Mesothelial cell of epicardium (in vitro differentiated cells): ENCODE data around the gene SCGB2B2. TPM values are rescaled to one million over a fixed set of nuclear protein-coding genes. Genes with fewer than 3 reads are reported as not detected.
"Not testable (repeated sequence)": the region's sequence is repeated elsewhere in the genome, so short reads cannot be mapped to it uniquely, and the experiment has no call there.

Source experiments
- DNase-seq, 2 experiments: peaks; one replicate each; pipeline ENCODE4 v3.0.0; 2021; ENCODE audit warnings: low spot score in 2 of 2; ENCODE audit not compliant: unreplicated experiment in 2 of 2
- H3K27ac Mint-ChIP-seq: 2 replicates; pipeline ENCODE4 v1.8.0; 2021; ENCODE audit warnings: mixed read lengths
- H3K27me3 Mint-ChIP-seq: 2 replicates; pipeline ENCODE4 v1.8.0; 2021; ENCODE audit warnings: low read depth, mixed read lengths
- H3K36me3 Mint-ChIP-seq: 2 replicates; pipeline ENCODE4 v1.8.0; 2021; ENCODE audit warnings: mixed read lengths
- H3K4me1 Mint-ChIP-seq: 2 replicates; pipeline ENCODE4 v1.8.0; 2021; ENCODE audit warnings: mixed read lengths
- H3K4me3 Mint-ChIP-seq: 2 replicates; pipeline ENCODE4 v1.8.0; 2021; ENCODE audit warnings: mild to moderate bottlenecking, moderate library complexity, mixed read lengths
- H3K9me3 Mint-ChIP-seq: 2 replicates; pipeline ENCODE4 v1.8.0; 2021; ENCODE audit warnings: mixed read lengths
- CTCF ChIP-seq: fragments of 200-600 bp; sonication (generic); IDR thresholded peaks from one replicate; pipeline ENCODE4 v1.5.0; 2021; ENCODE audit warnings: antibody characterized with exemption; ENCODE audit not compliant: unreplicated experiment
- total RNA-seq: library from RNA; stranded (reverse); gene quantifications from 3 replicates; pipeline ENCODE4 v1.2.1, GENCODE V29; 2021

Gene SCGB2B2
- total RNA-seq, 1 donor from 2014 or later, result 1.1 TPM

DNA sequence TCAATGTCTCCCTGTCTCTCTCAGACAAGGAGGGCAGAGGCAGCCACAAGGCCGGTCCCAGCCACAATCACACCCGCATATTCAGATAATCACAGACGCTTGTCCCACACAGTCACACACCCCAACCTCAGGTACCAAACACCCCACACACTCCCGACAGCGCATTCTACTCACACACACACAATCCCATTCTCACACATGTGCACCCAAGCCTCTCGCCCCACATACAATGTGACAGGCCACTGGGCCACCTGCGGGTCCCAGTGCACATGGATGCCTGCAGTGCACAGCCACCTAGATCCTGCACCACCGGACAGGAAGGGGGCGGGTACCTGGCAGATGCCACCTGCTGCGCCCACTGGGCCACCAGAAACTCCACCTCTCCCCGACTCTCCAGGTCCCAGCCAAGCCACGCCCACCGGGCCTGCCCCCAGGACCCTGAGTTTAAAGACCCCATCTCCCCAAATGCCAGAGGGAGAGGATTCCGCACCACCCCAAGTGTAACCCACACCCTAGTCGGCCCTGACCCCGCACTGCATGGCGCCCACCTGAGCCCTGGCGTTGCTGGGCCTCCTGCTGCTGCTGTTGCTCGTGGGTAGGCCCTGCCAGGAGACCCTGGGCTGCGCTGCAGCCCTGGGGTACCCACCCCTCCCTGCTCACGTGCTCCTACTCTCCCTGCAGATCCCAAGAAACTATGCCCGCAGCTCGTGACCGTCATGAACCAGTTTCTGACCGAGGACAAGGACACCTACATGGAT lies 10.6 kb downstream of the SCGB2B2 start:
- H3K4me3 Mint-ChIP-seq, result no peak overlapping the region
- H3K27ac Mint-ChIP-seq, result no peak overlapping the region
- H3K4me1 Mint-ChIP-seq, result no peaks in the 10 kb centered on the region
- no peaks in the 10 kb centered on the region for H3K27me3 Mint-ChIP-seq
- DNase-seq, result no peak
- no peaks in the 10 kb centered on the region for H3K36me3 Mint-ChIP-seq
- no peak for TF ChIP-seq CTCF
- peaks cover 1% of the 10 kb centered on the region for H3K9me3 Mint-ChIP-seq

- H3K27me3 Mint-ChIP-seq, H3K9me3 Mint-ChIP-seq, DNase-seq, H3K4me1 Mint-ChIP-seq, H3K4me3 Mint-ChIP-seq, H3K36me3 Mint-ChIP-seq, H3K27ac Mint-ChIP-seq: not testable (repeated sequence)
These were observed 11.7 kb downstream of the SCGB2B2 start for GRCh38 chr19:34665275-34665674.

DNA sequence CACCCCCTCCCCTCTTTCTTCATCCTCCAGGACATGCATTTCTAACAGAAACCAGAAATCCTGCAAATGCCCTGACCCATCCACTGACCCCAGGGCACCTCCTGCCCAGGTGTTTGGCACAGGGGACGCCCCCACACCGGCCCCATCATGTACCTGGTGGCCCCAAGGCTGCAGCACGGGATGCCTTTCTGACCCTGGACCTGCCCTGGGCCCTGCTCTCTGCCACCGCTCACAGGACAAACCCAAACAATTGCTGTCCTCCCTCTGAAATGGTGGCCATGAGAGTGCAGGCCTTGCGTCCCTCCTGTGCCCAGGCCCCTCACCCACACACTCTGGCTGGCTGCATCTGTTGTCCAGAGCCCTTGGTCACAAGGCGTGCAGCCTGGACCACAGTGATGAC lies 12.1 kb downstream of the SCGB2B2 start:
- no peak for TF ChIP-seq CTCF
- DNase-seq, result no peak
- no peak overlapping the region for H3K27ac Mint-ChIP-seq
- no peaks in the 10 kb centered on the region for H3K36me3 Mint-ChIP-seq
- no peaks in the 10 kb centered on the region for H3K4me1 Mint-ChIP-seq
- no peaks in the 10 kb centered on the region for H3K27me3 Mint-ChIP-seq
- H3K9me3 Mint-ChIP-seq, result peaks cover 9% of the 10 kb centered on the region
- H3K4me3 Mint-ChIP-seq, result no peak overlapping the region

DNA sequence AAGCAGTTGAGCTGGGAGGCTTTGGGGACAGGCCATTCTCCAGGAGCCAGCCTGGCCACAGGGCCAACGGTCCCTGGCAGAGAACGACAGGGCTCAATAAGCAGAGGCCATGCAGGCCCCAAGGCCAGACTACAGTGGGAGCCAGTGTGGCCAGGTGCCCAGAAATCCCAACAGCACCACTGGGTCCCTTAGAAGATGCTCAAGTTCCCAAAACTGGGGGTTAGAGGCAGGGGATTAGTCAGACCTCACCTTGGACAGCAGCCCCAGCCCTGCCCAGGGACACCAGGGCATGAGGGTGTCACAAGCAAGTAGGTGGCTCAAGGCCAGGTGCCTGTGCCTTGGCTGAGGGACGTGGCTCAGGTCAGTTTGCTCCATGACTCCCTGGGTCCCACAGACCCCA lies 12.8 kb downstream of the SCGB2B2 start:
- TF ChIP-seq CTCF, result no peak
- DNase-seq, result no peak
- H3K4me3 Mint-ChIP-seq, result no peak overlapping the region
- no peaks in the 10 kb centered on the region for H3K36me3 Mint-ChIP-seq
- no peaks in the 10 kb centered on the region for H3K4me1 Mint-ChIP-seq
- H3K27ac Mint-ChIP-seq, result no peak overlapping the region
- H3K27me3 Mint-ChIP-seq, result no peaks in the 10 kb centered on the region
- peaks cover 14% of the 10 kb centered on the region for H3K9me3 Mint-ChIP-seq

DNA sequence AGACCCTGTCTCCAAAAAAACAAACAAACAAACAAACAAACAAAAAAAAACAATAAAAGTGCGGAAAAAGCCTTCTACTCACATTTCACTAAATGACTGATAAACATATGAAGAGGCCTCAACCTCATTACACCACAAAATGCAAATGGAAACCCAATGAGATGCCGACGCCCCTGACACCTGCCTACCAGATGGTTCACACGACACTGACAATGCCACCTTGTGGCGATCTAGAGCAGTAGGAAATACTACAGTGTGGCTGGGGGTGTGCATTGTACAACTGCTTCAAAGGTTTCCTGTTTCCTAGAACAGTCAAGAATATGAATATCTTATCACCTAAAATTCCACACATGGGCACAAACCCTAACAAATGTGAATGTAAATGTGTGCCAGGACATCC lies 14.0 kb downstream of the SCGB2B2 start:
- no peak for DNase-seq
- no peaks in the 10 kb centered on the region for H3K4me1 Mint-ChIP-seq
- no peaks in the 10 kb centered on the region for H3K36me3 Mint-ChIP-seq
- no peak for TF ChIP-seq CTCF
- H3K4me3 Mint-ChIP-seq, result no peak overlapping the region
- H3K27me3 Mint-ChIP-seq, result no peaks in the 10 kb centered on the region
- peaks cover 24% of the 10 kb centered on the region for H3K9me3 Mint-ChIP-seq
- H3K27ac Mint-ChIP-seq, result no peak overlapping the region

DNA sequence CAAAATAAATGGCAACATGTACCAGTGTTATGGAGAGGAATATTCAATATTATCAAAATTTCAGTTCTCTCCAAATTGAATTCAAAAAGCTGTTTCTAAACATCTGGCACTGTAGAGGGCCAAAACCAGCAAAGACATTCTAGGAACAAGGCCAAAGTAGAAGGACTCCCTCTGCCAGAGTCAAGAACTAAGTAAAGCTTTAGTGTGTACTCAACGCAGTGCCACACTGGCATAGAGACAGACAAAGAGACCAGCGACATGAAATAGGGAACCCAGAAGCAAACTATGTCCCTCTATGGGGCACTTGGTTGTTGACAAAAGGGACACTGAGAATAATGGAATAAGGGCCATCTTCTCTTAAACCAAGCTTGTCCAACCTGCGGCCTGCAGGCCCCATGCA lies 15.6 kb downstream of the SCGB2B2 start:
- H3K9me3 Mint-ChIP-seq, result peaks cover 37% of the 10 kb centered on the region
- no peaks in the 10 kb centered on the region for H3K27me3 Mint-ChIP-seq
- no peak overlapping the region for H3K27ac Mint-ChIP-seq
- H3K4me1 Mint-ChIP-seq, result no peaks in the 10 kb centered on the region
- H3K36me3 Mint-ChIP-seq, result no peaks in the 10 kb centered on the region
- no peak for TF ChIP-seq CTCF
- H3K4me3 Mint-ChIP-seq, result no peak overlapping the region
- no peak for DNase-seq
